ENCODE data around the gene TRIO.
"Not testable (repeated sequence)": the region's sequence is repeated elsewhere in the genome, so short reads cannot be mapped to it uniquely, and the experiment has no call there.

TRIO gene

GRCh38 chr5:14415024-14415697 is 272.0 kb downstream of the TRIO start:
- DNase-seq (ENCODE audit: low read depth): no peak

DNA sequence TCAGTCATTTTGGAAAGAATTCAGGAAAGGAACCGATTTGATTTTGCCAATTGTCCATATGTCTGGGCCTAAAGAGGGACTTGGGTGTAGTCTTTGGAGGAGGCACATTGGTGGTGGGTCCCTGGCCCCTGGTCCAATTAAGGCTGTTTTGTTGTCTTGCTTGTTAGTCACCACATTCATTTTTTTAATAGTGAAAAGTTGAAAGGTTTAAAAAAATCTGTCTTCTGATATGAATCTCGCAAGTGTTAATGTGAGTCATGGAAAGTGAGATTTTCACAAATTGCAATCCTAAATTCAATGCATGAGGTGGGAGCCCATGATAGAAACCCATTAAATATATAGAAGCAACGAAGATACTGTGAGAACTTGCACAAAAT is 272.5 kb downstream of the TRIO start:
- DNase-seq (ENCODE audit: low read depth): no peak

GRCh38 chr5:14416621-14417275 is 273.6 kb downstream of the TRIO start:
- DNase-seq (ENCODE audit: low read depth): no peak

GRCh38 chr5:14417276-14417730 is 274.2 kb downstream of the TRIO start:
- no peak for DNase-seq (ENCODE audit: low read depth)

DNA sequence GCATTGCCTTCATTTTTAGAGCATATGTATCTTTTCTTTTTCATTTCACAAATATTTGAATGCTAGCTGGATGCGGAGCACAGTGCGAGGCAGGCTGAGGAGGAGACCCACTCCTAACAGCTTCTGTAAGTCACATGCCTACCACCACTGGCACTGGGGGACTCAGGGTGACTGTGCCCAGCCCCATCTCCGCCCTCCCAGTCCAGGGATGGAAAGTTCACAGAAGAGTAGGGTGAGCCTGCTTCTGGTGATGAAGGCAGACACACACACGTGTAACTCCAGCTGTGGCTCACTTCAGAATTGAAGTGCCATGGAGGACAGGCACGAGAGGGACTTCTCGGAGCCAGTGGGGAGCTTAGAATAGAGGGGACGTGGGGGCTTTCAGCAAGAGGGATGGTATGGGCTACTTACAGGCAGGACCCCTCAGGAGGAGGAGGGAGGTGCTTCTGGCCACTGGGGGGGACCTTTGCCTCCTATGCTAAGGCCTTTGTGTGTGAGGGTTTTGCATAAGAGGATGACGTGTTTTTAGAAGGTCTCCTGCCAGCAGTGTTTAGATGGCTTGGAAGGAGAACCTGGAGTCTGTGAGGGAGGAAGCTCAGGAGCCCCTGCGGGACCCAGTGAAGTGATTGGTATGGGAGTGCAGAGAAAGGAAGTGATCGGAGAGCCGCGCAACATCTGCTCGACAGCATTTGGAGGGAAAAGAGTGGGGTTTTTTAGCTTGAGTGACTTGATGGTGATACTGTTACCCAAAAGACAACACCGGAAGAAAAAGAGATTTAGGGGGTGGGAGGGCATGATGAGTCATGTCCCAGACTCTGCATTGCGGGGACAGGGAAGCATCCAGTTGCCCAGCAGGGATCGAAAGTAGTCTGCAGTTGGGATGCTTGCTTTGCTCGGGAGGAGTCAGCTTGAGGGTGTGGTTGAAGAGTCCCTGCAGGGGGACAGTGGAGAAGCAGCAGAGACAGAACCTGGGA is 274.9 kb downstream of the TRIO start:
- no peak for DNase-seq (ENCODE audit: low read depth)

GRCh38 chr5:14419686-14420085 is 276.5 kb downstream of the TRIO start:
- DNase-seq (ENCODE audit: low read depth): no peak

DNA sequence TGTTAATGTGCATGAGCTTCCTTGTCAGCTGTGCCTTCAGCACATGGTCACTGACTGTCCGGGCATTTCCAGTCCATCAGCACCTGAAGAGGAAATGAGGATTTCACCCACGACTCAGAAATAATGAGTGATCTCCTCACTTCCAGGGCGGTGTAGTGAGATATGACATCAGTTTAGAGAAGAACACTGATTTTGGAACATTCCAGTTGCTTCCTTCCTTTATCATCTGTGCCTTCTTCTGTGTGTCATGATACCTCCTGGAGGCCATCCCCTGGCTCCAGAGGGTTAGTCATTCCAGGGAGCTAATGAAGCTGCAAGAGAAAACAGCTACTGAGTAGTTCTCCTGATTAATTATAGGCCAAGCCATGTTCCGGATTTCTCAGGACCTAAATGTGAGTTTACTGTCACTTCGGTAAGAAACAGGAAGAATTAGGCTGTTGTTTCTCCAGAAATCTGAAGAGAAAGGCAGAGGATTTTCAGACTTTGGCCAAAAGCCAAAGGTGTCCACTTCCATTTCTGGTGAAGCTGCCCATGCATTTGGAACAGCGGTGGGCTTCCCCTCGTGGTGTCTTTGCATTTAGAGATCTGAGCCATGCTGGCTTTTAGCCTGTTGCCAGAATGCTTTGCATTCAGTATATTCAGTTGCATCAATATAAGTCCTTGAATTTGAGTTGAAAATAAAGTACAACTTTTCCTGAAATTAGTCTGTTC is 277.1 kb downstream of the TRIO start:
- no peak for DNase-seq (ENCODE audit: low read depth)

- DNase-seq (ENCODE audit: low read depth): no peak
These were observed 278.7 kb downstream of the TRIO start for GRCh38 chr5:14421851-14422250.

GRCh38 chr5:14424011-14424685 is 281.0 kb downstream of the TRIO start:
- no peak for DNase-seq (ENCODE audit: low read depth)

DNA sequence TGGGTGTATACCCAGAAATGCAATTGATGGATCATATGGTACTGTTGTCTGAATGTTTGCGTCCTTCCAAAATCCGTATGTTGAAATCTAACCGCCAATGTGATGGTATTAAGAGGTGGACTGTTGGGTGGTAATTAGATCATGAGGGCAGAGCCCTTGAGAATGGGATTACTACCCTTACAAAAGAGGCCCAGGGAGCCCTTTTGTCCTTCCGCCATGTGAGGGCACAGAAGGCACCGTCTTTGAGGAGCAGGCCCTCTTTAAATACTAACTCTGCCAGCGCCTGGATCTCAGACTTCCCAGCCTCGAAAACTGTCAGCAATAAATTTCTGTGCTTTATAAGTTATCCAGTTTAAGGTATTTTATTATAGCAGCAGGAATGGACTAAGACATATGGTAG is 282.4 kb downstream of the TRIO start:
- DNase-seq (ENCODE audit: low read depth): no peak

DNA sequence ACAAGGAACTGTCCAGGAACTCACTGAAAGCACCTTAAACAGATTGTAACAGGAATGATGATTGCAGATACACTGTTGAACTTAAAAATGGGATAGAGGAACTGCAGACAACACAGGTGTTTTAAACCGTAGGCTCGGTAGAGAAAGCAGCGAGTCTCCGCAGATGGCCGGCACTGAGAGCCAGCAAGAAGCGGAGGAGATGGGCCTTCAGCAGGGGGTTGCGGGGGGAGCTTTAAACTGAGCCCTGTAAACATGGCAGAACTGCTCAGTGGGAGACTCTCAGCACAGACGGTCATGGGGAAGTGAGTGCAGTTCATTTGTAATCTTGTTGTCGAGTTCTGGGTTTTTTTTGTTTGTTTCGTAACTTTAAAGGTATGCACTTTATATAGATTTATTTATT is 283.4 kb downstream of the TRIO start:
- DNase-seq (ENCODE audit: low read depth): no peak

DNA sequence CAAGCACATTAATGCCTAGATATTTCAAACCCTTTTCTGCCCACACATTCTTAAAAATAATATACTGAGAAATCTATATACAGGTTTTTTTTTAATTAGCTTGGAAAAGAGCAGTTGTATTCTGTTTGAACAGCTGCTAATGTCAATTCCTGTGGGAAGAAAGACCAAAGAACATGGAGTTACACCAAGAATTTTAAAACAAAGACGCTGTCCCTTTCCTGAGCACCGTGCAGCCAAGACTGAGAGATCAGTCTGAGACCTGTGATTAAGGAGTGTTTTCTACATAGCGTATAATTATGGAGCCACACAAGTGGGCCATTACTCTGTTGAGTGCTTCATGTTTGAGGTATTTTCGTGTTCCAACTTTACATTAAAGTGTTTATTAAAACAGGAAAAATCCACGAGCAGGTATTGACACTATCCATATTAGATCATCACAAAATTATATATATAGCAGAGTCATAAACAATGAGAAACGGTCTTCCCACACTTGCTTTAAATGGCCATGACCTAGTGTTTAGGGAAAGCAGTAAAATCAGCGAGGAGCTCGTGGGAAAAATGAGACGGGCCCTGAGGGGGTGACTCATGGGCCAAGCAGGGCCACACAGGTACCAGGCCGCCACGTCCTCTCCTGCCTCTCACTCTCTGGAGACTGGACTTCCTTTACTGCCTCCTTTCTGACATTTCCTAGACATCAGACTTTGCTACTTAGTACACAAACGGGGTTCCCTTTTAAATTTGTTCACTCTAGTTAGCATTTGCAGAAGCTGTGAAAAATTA is 285.4 kb downstream of the TRIO start:
- DNase-seq (ENCODE audit: low read depth): no peak

DNA sequence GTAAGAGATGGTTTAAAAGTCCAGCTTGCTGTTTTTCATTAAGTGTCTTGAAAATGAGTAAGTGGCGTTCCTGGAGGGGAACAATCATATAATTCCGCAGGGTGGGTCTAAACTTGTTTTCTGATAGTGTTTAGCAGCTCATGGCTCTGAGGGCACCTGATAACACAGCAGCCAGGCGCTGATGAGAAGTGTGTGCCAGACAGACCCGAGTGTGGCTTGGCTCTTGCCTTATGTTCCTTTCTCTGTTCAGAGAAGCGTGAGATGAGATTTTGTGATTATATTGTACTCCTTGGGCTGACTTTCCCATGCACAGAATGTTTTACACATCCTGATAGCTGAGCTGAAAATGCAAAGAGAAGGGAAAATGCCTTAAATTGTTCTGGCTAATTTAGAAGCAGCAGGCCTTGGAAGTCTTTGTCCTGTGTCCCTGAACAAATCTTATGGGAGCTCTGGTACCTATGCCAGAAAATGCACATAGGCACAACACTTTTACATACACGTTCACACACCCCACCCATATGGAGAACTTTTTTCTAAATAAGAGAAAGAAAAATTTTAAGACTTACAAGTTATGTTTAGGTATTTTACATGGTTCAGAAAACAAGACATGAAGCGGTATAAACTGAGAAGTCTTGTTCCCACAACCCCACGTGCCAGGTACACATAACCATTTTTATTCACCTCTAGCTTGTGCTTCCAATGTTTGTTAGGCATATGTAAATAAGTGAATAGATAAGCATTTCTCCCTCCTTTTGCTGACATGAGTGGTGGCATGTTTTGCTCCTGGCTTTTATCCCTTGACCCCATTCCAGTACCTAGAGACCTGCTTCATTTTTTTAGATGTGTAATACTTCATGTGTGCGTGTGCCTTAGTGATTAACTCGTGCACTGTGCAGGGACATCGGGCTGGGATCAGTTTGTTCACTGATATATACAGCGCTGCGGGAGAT is 286.2 kb downstream of the TRIO start:
- DNase-seq (ENCODE audit: low read depth): no peak

DNA sequence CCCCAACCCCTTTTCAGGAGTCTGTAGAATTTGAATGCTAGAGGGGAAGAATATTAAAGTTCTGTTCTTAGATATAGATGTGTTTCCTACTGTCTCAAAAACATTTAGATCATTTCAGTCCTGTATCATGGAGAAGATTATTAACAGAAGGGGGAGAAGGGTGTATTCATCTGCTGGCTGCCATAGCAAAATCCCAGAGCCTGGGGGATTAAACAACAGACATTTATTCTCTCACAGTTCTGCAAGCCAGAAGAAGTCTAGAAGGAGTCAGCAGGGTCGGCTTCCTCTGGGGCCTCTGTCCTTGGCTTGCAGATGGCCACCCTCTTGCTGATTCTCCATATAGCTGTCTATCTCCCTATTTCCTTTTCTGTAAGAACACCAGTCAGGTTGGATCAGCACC is 288.4 kb downstream of the TRIO start:
- no peak for DNase-seq (ENCODE audit: low read depth)

- DNase-seq (ENCODE audit: low read depth): no peak
These were observed 289.9 kb downstream of the TRIO start for GRCh38 chr5:14432931-14433589.

DNA sequence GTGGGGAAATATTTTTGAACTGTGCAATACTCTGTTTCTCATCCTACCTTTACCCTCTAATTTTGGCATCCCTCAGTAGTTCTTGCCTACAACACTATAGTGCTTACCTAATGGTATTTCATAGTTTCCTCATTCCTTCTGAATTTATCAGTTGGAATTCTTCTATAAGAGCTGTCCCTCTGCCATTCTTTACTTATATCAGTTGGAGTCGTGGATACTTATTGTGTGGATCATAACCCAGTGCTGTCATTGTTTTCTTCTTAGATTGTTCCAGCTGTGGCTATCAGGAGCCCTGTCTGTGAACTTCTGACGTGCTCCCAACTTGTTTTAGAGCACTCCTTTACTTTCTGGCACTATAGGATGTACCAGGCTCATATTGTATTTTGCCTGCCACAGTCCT is 292.3 kb downstream of the TRIO start:
- DNase-seq (ENCODE audit: low read depth): no peak

DNA sequence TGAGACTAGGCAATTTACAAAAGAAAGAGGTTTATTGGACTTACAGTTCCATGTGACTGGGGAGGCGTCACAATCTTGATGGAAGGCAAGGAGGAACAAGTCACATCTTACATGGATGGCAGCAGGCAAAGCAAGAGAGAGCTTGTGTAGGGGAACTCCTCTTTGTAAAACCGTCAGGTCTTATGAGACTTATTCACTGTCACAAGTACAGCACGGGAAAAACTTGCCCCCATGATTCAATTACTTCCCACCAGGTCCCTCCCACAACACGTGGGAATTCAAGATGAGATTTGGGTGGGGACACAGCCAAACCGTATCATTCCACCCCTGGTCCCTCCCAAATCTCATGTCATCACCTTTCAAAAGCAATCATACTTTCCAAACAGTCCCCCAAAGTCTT is 293.0 kb downstream of the TRIO start:
- not testable (repeated sequence) for DNase-seq (ENCODE audit: low read depth)

DNA sequence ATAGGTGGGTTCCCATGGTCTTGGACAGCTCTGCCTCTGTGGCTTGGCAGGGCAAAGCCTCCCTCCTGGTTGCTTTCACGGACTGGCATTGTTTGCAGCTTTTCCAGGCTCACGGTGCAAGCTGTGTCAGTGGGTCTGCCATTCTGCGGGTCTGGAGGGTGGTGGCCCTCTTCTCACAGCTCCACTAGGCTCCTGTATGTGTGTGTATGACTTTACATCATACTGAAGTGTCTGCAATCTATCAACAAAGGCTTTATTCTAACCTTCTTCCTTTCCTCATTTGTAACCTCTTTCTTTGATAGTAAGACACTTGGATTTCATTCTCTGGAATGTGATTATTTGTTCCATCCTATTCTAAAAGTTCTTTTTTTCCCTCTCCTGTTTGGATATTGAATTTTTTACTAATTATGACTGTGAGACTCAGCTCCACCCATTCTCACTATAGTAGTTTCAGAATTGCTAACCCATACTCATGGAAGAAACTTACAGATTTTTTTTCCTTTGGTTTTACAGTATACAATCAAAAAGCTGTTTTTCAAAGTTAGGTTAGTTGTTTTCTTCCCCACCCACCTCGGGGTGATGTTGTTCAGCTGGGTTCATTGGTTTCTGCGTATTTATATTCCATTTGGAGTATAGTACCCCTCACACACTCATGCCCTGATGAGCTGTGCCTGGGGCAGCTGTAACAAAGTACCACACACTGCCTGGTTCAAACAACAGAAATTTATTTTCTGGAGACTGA is 293.8 kb downstream of the TRIO start:
- DNase-seq (ENCODE audit: low read depth): no peak
